G401.6 (cell line): ENCODE results near the gene ARHGAP40.

Source experiments
- FAIRE-seq: peaks from 2 replicates; lab custom pipeline; 2012; peaks lifted over from hg19 to GRCh38; lab: Jason Lieb, UNC

The ARHGAP40 gene

GRCh38 chr20:38601216-38602184 lies at the start of gene ARHGAP40:
Gene ARHGAP40 (plus strand): TSS chr20:38601809.
- no peak for FAIRE-seq

- FAIRE-seq: no peak
These were observed 46.6 kb upstream of the ARHGAP40 start for GRCh38 chr20:38554986-38555385.

GRCh38 chr20:38555395-38555794 lies 46.2 kb upstream of the ARHGAP40 start:
- FAIRE-seq: no peak

GRCh38 chr20:38557174-38557573 lies 44.4 kb upstream of the ARHGAP40 start:
- FAIRE-seq: no peak

- FAIRE-seq: no peak
These were observed 42.8 kb upstream of the ARHGAP40 start for GRCh38 chr20:38558596-38559360.

- no peak for FAIRE-seq
These were observed 41.8 kb upstream of the ARHGAP40 start for GRCh38 chr20:38559764-38560163.

GRCh38 chr20:38563802-38564431 lies 37.7 kb upstream of the ARHGAP40 start:
- no peak for FAIRE-seq

- no peak for FAIRE-seq
These were observed 36.9 kb upstream of the ARHGAP40 start for GRCh38 chr20:38564680-38565079.

- FAIRE-seq: no peak
These were observed 35.5 kb upstream of the ARHGAP40 start for GRCh38 chr20:38566036-38566598.

GRCh38 chr20:38569747-38570525 lies 31.7 kb upstream of the ARHGAP40 start:
- no peak for FAIRE-seq

GRCh38 chr20:38573413-38573812 lies 28.2 kb upstream of the ARHGAP40 start:
- no peak for FAIRE-seq

GRCh38 chr20:38579219-38579910 lies 22.2 kb upstream of the ARHGAP40 start:
- FAIRE-seq: no peak

GRCh38 chr20:38579921-38580320 lies 21.7 kb upstream of the ARHGAP40 start:
- FAIRE-seq: no peak

- FAIRE-seq: no peak
These were observed 20.6 kb upstream of the ARHGAP40 start, which contains the start of gene ADIG for GRCh38 chr20:38581013-38581412. Gene ADIG (plus strand): TSS chr20:38581197. CDS start chr20:38581251, 54 bp downstream.

- no peak for FAIRE-seq
These were observed 19.7 kb upstream of the ARHGAP40 start for GRCh38 chr20:38581830-38582358.

GRCh38 chr20:38583306-38583705 lies 18.3 kb upstream of the ARHGAP40 start:
- no peak for FAIRE-seq

- FAIRE-seq: no peak
These were observed 17.4 kb upstream of the ARHGAP40 start for GRCh38 chr20:38584099-38584763.

GRCh38 chr20:38585404-38586180 lies 16.0 kb upstream of the ARHGAP40 start:
- no peak for FAIRE-seq

GRCh38 chr20:38586181-38586525 lies 15.5 kb upstream of the ARHGAP40 start:
- no peak for FAIRE-seq
